ENCODE data around the gene CDH23.

Gene CDH23

GRCh38 chr10:71458387-71458786, 61.7 kb downstream of the CDH23 start:
- no peak for DNase-seq
- intact Hi-C loops (cut with DNase I): no loop called here

GRCh38 chr10:71459513-71459912, 62.8 kb downstream of the CDH23 start:
- DNase-seq: no peak
- intact Hi-C loops (cut with DNase I): no loop called here

- intact Hi-C loops (cut with DNase I): no loop called here
- no peak for DNase-seq
These were observed 63.9 kb downstream of the CDH23 start for GRCh38 chr10:71460615-71461014.

- DNase-seq: no peak
- intact Hi-C loops (cut with DNase I): no loop called here
These were observed 64.7 kb downstream of the CDH23 start for GRCh38 chr10:71461457-71461856.

GRCh38 chr10:71462062-71462935, 65.6 kb downstream of the CDH23 start:
- DNase-seq: no peak
- intact Hi-C loops (cut with DNase I): no loop called here

GRCh38 chr10:71463111-71463510, 66.4 kb downstream of the CDH23 start:
- intact Hi-C loops (cut with DNase I): no loop called here
- DNase-seq: no peak

- intact Hi-C loops (cut with DNase I): no loop called here
- DNase-seq: peak in 3 of 10 donors; percentile 29 to 49 (median 47)
These were observed 69.0 kb downstream of the CDH23 start for GRCh38 chr10:71465551-71466252.

GRCh38 chr10:71466330-71466729, 69.6 kb downstream of the CDH23 start:
- intact Hi-C loops (cut with DNase I): no loop called here
- peak in 3 of 10 donors; percentile 13 to 57 (median 38) for DNase-seq

GRCh38 chr10:71467161-71467560, 70.4 kb downstream of the CDH23 start:
- peak in 3 of 10 donors; percentile 28 to 48 (median 39) for DNase-seq
- intact Hi-C loops (cut with DNase I): no loop called here

GRCh38 chr10:71467569-71468362, 71.0 kb downstream of the CDH23 start:
- peak in 3 of 10 donors; percentile 37 to 63 (median 37) for DNase-seq

GRCh38 chr10:71468363-71469094, 71.8 kb downstream of the CDH23 start:
- peak in 3 of 10 donors; percentile 3 to 61 (median 59) for DNase-seq
- intact Hi-C loops (cut with DNase I): no loop called here

More at GRCh38 chr10:71467569-71468362, 71.0 kb downstream of the CDH23 start:
- intact Hi-C loops (cut with DNase I): no loop called here

GRCh38 chr10:71471006-71471405, 74.3 kb downstream of the CDH23 start:
- intact Hi-C loops (cut with DNase I): no loop called here
- DNase-seq: peak in 3 of 10 donors; percentile 60 to 64 (median 63)

- intact Hi-C loops (cut with DNase I): no loop called here
These were observed 75.2 kb downstream of the CDH23 start for GRCh38 chr10:71471957-71472365.

GRCh38 chr10:71472466-71472865, 75.7 kb downstream of the CDH23 start:
- intact Hi-C loops (cut with DNase I): no loop called here
- DNase-seq: peak in 2 of 10 donors; percentile 37 to 50

More at GRCh38 chr10:71471957-71472365, 75.2 kb downstream of the CDH23 start:
- peak in 2 of 10 donors; percentile 62 to 67 for DNase-seq

GRCh38 chr10:71472912-71473311, 76.2 kb downstream of the CDH23 start:
- peak in 3 of 10 donors; percentile 45 to 68 (median 66) for DNase-seq
- intact Hi-C loops (cut with DNase I): no loop called here

GRCh38 chr10:71473671-71474599, 77.2 kb downstream of the CDH23 start:
- intact Hi-C loops (cut with DNase I): no loop called here
- peak in 4 of 10 donors; percentile 21 to 80 (median 71) for DNase-seq

- DNase-seq: peak in 1 of 10 donors; percentile 71
- intact Hi-C loops (cut with DNase I): no loop called here
These were observed 78.1 kb downstream of the CDH23 start for GRCh38 chr10:71474702-71475242.

- intact Hi-C loops (cut with DNase I): no loop called here
- DNase-seq: peak in 2 of 10 donors; percentile 47 to 76
These were observed 78.6 kb downstream of the CDH23 start for GRCh38 chr10:71475243-71475871.
